ENCODE measurements around the gene HACD2.

HACD2 gene

DNA sequence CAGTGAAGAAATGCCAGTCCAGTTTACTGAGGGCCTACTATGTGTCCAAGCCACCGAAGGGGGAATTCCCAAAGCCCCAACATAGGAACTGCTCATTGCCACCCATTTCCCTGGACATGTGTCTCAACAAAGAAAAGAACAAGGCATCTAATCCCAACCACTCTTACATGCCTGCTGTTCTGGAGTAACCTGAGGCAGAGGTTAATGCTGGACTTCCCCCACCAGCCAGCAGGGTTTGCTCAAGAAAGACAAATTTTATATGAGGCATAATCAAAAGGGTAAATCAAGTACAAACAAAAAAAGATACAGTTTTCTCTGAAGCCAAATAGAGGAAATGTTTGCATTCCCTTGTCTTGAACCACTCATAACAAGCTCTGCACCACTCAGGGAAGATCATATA, 140.1 kb downstream of the HACD2 start:
- no peak for DNase-seq

DNA sequence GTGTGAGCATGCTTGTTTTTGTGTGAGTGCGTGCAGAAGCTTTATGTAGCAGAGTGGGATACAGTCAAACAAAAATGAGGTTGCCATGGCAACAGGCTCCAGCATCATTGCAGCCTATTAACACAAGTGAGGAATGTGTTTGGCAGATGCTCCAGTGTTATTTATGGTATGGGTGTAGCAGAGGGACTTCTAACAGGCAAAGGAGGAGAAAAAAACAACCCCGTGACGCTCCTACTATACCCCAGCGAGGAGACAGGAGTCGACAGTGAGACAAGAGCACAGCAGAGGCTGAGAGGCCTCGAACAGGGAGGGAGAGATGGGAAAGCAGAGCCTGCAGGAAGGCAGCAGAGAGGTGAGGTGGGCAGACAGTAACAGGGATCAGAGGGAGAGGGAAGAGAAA, 140.8 kb downstream of the HACD2 start:
- DNase-seq = no peak

DNA sequence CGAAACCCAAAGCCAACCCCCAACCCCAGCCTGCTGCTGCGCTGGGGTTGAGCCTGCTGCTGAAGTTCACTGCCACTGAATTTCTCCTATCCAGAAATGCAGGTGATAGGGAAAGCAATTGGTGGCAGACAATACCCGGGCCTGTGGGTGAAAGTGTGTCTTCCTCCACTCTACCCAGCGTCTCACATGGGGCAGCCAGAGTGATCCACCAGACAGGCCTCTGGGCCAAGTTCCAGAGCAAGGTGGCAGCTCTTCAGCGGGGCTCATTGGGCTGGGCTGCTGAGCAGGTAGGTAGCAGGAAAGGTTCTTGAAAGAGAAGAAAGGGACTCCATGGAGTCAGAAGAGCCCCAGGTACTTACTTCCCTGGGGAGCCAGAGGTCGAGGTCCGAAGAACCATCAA, 141.9 kb downstream of the HACD2 start:
- no peak for DNase-seq

DNA sequence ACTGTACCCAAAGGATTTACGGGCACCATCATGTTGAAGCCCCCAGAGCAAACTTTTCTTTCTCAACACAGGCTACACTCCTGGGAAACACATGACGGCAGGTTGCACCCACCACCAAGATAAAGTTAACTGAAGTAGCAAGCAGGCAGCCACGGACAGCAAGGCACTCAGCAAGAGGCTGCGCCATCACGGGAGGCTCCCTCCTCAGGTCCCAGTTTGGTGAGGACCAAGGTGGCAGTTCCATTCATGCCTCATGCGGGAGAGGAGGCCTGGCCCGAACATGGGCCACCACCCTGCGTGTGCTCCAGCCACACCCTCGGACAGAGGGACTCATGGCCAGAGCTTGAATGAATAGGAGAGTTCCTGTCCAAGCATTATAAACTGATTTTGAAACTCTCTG, 142.7 kb downstream of the HACD2 start:
- DNase-seq = no peak

Data from cerebellar nuclear complex (tissue), 1 donor.